Effector CD4-positive, alpha-beta T cell (primary cell): ENCODE measurements around the gene MTM1.

ENCODE experiments used
- DNase-seq: peaks from one replicate; pipeline ENCODE4 v3.0.0-alpha.2; 2020

Gene MTM1

GRCh38 chrX:150607201-150607600, 38.8 kb downstream of the MTM1 start:
- no peak for DNase-seq

DNA sequence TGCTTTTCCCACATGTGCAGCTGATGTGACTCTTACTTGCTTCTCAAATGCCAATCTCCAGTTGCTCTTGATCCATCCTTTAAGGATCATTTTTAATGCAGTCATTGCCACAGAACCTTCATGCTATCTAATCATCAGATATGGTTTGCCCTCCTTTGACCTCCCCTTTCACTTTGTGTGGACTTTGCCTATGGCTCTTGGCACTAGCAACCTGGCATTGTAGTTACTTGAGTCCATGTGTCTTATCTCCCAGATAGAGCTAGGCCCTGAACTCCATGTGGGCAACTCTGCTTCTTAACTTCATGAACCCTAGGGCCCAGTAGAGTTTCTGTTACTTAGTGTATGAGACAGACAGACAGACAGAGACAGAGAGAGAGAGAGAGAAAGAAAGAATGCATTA, 41.6 kb downstream of the MTM1 start:
- no peak for DNase-seq

GRCh38 chrX:150610446-150610845, 42.0 kb downstream of the MTM1 start:
- no peak for DNase-seq

- DNase-seq = no peak
Measured at GRCh38 chrX:150615356-150615755, 46.9 kb downstream of the MTM1 start.

DNA sequence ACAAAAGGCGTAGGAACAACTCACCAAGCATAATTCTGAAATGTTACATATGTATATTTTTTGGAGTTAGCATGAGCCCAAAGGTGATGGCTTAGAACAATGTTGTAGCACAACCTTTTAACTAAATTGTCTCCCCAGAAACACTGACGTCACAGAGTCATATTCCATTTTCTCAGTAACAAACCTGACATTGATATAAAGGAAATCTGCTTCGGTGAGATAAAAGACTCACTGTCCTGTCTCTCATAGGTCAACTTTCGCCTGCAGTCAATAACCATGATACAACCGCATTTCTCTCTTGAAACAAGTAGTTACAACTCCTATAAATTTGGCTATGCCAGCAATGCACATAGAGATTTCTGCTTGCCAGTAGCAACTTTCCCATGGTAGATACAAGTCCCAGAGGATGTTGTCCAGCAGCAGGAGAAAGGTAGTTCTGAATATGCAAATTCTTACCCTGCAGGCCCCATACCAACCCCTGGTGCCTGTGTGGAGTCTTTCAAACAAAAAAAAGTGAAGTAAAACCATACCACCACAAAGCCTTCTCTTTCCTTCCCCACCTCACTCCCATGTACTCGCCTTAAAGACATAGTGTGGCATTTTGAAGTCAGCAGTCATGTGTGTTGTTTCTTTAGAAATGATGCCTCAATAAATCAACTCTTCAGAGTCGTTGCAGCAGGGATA, 47.9 kb downstream of the MTM1 start:
- DNase-seq = no peak

DNA sequence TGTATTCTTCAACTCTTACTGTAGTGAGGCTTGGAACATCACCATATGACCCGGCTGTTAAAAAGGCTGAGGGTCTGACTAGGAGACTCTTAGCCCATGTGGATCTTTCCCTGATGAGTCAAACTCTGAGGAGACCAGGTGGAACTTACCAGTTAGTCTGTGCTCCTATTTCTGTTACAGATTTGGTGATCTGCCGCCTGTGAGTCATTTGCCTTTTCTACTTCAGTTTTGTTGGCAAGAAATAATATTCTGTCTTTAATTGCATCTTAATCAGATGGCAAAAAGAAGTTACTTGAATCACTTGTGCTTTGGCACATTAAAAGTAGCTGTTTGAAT, 48.4 kb downstream of the MTM1 start:
- DNase-seq = no peak

- DNase-seq = no peak
Measured at GRCh38 chrX:150621652-150622051, 53.2 kb downstream of the MTM1 start.

DNA sequence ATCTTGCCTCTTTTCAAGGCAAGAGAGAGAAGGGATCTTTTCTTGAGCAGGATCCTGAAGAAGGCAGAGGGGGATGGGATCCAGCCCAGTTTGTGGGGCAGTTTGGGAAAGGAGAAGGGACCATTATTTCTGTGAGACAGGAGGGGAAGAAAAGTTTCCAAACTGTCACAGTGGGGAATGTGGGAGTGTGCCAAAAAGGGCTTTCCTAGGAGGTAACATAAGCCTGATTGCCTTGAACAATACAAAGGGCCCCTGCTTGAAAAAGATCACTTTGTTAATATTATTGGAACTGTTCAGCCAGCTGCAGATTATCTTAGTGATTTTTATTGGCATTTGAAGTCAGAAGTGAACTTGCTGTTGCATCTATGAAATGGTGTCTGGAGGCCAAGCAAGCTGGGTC, 55.2 kb downstream of the MTM1 start:
- no peak for DNase-seq

GRCh38 chrX:150625097-150625496, 56.7 kb downstream of the MTM1 start:
- no peak for DNase-seq

GRCh38 chrX:150625875-150626274, 57.5 kb downstream of the MTM1 start:
- no peak for DNase-seq

- DNase-seq = no peak
Measured at GRCh38 chrX:150627957-150628356, 59.5 kb downstream of the MTM1 start.

- no peak for DNase-seq
Measured at GRCh38 chrX:150635952-150636351, 67.5 kb downstream of the MTM1 start.

- DNase-seq = no peak
Measured at GRCh38 chrX:150642423-150642822, 74.0 kb downstream of the MTM1 start.

GRCh38 chrX:150643271-150643670, 74.8 kb downstream of the MTM1 start:
- DNase-seq = no peak

DNA sequence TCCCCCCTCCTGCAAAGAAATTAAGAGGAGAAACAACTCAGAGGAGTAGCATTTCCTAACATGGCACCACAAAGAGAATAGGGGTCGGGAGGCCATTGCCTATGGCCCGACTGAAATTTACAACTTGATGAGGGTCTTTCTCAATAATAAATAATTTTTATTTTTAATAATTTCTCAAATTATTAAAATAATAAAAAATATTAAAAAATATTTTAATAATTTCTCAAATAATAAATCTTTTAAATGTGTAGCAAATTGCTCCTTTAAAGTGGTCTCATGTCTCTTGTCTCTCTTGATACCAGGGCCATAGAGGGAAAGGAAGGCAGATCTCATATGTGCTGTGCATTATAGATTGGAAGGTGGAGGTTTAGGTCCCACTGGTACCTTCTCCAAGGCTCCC, 75.5 kb downstream of the MTM1 start:
- no peak for DNase-seq

GRCh38 chrX:150644422-150644821, 76.0 kb downstream of the MTM1 start:
- DNase-seq = no peak

DNA sequence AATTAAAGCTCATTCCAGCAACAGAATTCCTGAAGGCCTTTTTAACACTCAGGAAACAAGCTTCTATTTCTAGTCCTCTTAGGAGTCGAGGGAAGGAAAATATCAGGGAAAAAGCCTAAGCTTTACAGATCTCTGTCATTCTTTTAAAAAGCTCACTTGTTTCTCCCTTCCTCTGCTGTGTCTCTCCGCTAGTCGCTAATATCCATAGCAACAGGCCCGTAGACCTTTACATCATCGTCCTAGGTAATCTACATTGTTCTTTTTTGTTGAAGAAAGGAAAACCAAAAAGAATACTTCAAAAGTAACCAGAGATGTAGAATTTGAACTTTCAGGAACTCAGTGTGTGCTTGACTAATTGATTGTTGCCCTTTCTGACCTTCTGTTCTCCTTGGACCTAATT, 78.9 kb downstream of the MTM1 start:
- DNase-seq = no peak

DNA sequence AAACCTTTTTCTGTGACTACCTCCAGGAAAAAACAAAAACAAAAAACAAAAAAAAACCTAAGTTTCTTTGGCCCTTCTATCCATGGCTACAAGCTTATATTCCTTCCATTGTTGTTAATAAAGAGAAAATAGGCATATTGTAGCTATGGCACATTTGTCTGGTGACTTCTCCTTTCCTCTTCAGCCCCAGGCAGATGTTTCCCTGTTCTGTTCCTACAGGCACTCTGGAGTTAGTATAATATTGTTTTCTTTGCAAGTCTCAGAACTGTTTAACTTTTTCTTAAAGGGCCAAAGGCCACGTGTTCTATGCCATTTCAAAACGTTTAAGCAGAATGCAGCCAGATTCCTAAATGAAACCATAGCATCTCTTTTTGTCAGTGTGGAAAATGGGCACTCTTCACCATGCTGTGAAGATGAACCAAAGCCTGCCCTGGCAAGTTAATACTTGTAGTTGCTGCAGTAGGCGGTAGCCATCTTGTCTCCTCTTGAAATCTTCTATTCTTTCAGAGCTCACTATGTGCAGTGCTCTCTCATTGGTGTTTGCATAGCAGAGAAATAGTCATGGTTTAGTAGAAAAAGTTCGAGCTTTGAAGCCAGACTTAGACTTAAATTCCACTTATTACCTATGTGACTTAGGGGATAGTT, 80.0 kb downstream of the MTM1 start:
- DNase-seq = no peak

- DNase-seq = no peak
Measured at GRCh38 chrX:150649096-150649870, 80.9 kb downstream of the MTM1 start.

GRCh38 chrX:150651906-150652305, 83.5 kb downstream of the MTM1 start:
- no peak for DNase-seq

DNA sequence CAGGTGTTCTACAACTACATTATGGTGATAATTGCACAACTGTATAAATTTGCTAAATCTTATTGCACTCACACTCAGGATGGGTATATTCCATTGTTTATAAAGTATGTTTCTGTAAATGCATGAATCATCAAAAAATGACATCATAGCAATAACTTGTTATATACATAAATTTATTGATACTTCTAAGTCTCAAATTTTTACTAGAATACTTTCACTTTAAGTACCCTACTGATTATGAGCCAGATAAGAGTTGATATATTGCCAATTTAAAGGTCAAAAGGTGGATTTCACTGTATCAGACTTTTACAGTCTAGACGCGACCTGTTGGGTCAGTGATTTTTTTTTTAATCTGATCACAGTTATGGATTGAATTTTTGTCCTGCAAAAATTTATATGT, 87.4 kb downstream of the MTM1 start:
- no peak for DNase-seq

DNA sequence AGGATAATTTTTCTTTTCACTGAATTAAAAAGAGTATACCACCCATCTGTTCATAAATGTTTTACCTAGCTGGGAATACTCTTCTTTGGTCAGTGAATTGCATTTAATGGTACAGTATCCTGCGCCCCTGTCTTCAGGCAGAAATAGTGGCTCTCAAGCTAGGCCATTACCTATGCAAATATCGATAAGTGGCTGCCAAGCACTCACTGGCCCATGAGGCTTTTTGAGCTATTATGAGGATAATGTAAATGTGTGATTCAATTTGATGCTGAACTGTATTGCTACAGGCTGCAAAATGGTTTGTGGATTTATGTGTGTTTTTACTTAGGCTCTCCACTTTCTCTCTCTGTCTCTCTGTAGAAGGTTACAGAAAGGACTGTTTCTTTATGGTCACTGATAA, 94.7 kb downstream of the MTM1 start:
- no peak for DNase-seq

GRCh38 chrX:150664290-150664689, 95.9 kb downstream of the MTM1 start:
- DNase-seq = no peak

GRCh38 chrX:150676221-150676620, 107.8 kb downstream of the MTM1 start:
- DNase-seq = no peak
